CD4-positive, alpha-beta memory T cell (primary cell): Measurements from ENCODE around the gene HLA-F. TPM values are rescaled to one million over a fixed set of nuclear protein-coding genes. Genes with fewer than 3 reads are reported as not detected.
A peak's percentile ranks its signal among the peaks of the same experiment; 100 is the strongest.

Source experiments
- CTCF ChIA-PET: fragments of 350-600 bp; sonication (Branson Sonifier 250); formaldehyde crosslinking; loops from one replicate; lab custom pipeline; 2021; ENCODE audit warnings: inconsistent platforms; ENCODE audit not compliant: partially characterized antibody; lab: Charles Lee
- POLR2A ChIA-PET: fragments of 350-600 bp; sonication (Branson Sonifier 250); formaldehyde crosslinking; loops from one replicate; lab custom pipeline; 2021; ENCODE audit not compliant: partially characterized antibody; lab: Charles Lee
- DNase-seq, 5 donors: peaks; one replicate each; pipeline versions ENCODE4 v3.0.0 to v3.0.0-alpha.2; 2020 to 2022; ENCODE audit warnings: mixed read lengths in 1 of 5
- H3K27ac ChIP-seq: one replicate; pipeline ENCODE4 v1.7.0; 2013; ENCODE audit warnings: low read depth, low read length
- H3K27me3 ChIP-seq: 2 replicates; pipeline ENCODE4 v1.7.0; 2013; ENCODE audit warnings: mild to moderate bottlenecking, low read length, moderate library complexity; ENCODE audit not compliant: insufficient read depth
- H3K36me3 ChIP-seq: 2 replicates; pipeline ENCODE4 v1.7.0; 2013; ENCODE audit warnings: mild to moderate bottlenecking, low read length, moderate library complexity; ENCODE audit not compliant: insufficient read depth
- H3K4me1 ChIP-seq: 2 replicates; pipeline ENCODE4 v1.7.0; 2013; ENCODE audit warnings: mild to moderate bottlenecking, low read length, moderate library complexity; ENCODE audit not compliant: insufficient read depth
- H3K4me3 ChIP-seq, 2 donors: one replicate each; pipeline ENCODE4 v1.7.0; 2013; ENCODE audit warnings: low read length in 2 of 2, mild to moderate bottlenecking in 1 of 2
- H3K9me3 ChIP-seq, 2 donors: one replicate each; pipeline ENCODE4 v1.7.0; 2013; ENCODE audit warnings: low read length in 2 of 2, control low read depth in 1 of 2; ENCODE audit not compliant: control insufficient read depth in 1 of 2
- H3K27ac Mint-ChIP-seq, 7 donors: one replicate each; pipeline ENCODE4 v1.8.0; 2020 to 2021; ENCODE audit warnings: mixed read lengths in 7 of 7, mild to moderate bottlenecking in 6 of 7, inconsistent platforms in 3 of 7, moderate library complexity in 3 of 7
- H3K27me3 Mint-ChIP-seq, 2 donors: one replicate each; pipeline ENCODE4 v1.8.0; 2020 to 2021; ENCODE audit warnings: mixed read lengths in 2 of 2
- H3K36me3 Mint-ChIP-seq, 2 donors: one replicate each; pipeline ENCODE4 v1.8.0; 2020 to 2021; ENCODE audit warnings: mixed read lengths in 2 of 2, inconsistent platforms in 1 of 2, mild to moderate bottlenecking in 1 of 2
- H3K4me1 Mint-ChIP-seq, 4 donors: one replicate each; pipeline ENCODE4 v1.8.0; 2020 to 2021; ENCODE audit warnings: mixed read lengths in 4 of 4, mild to moderate bottlenecking in 1 of 4
- H3K4me3 Mint-ChIP-seq, 8 donors: one replicate each; pipeline ENCODE4 v1.8.0; 2020 to 2021; ENCODE audit warnings: mixed read lengths in 8 of 8, mild to moderate bottlenecking in 7 of 8, moderate library complexity in 6 of 8, inconsistent platforms in 3 of 8
- H3K9me3 Mint-ChIP-seq, 8 donors: one replicate each; pipeline ENCODE4 v1.8.0; 2020 to 2021; ENCODE audit warnings: mixed read lengths in 8 of 8, mild to moderate bottlenecking in 5 of 8, inconsistent platforms in 3 of 8, moderate library complexity in 1 of 8
- intact Hi-C: fragments of 100-400 bp; cut with micrococcal nuclease; formaldehyde crosslinking; loops from one replicate; pipeline ENCODE4 v1.15.1; 2023
- polyA plus RNA-seq, 2 donors: library from polyadenylated mRNA; unstranded; fragments of 300-500 nt; fragmentation: Illumina TruSeq; gene quantifications; one replicate each; pipeline ENCODE4 v1.2.3, GENCODE V29; 2021
- total RNA-seq, 2 experiments: library from RNA; stranded (reverse); gene quantifications; one replicate each; pipeline ENCODE4 v1.2.3, GENCODE V29; 2021

The HLA-F gene
- total and polyA plus RNA-seq, 4 experiments from 2014 or later, result 379 to 585 (median 495) TPM

GRCh38 chr6:29734046-29735018 is 11.1 kb downstream of the HLA-F start:
- peak overlapping the region in 2 of 7 donors; percentile 6 to 24 for H3K27ac Mint-ChIP-seq
- peaks cover 1 to 6% of the 10 kb centered on the region in 2 donors for H3K36me3 Mint-ChIP-seq
- CTCF ChIA-PET, result interaction anchor here (0.6 to 6.9 kb wide), 8 partner anchors 8 to 106 kb away, joined by 3 to 98 read pairs (median 7); no protein-coding TSS in a partner anchor
- Histone ChIP-seq H3K4me3 (no peak overlapping the region), H3K36me3 (no peaks in the 10 kb centered on the region), H3K9me3 (no peaks in the 10 kb centered on the region), H3K4me1 (peaks cover 11% of the 10 kb centered on the region), H3K27ac (no peak overlapping the region), H3K27me3 (no peaks in the 10 kb centered on the region)
- H3K27me3 Mint-ChIP-seq, result no peaks in the 10 kb centered on the region
- POLR2A ChIA-PET, result interaction anchor here (1.0 to 14.8 kb wide), 3 partner anchors 17 to 101 kb away, joined by 4 to 158 read pairs (median 99); no protein-coding TSS in a partner anchor
- DNase-seq, result no peak
- intact Hi-C loops, result no loop called here
- peaks cover 18 to 42% (median 28%) of the 10 kb centered on the region in 4 donors for H3K4me1 Mint-ChIP-seq
- H3K4me3 Mint-ChIP-seq, result peak overlapping the region in 1 of 8 donors; percentile 63
- peaks cover 0 to 3% (median 0%) of the 10 kb centered on the region in 8 donors for H3K9me3 Mint-ChIP-seq

GRCh38 chr6:29736563-29736962 is 13.3 kb downstream of the HLA-F start:
- DNase-seq, result no peak
- Mint-ChIP-seq H3K4me1 (peaks cover 5 to 24% (median 10%) of the 10 kb centered on the region in 4 donors), H3K27me3 (no peaks in the 10 kb centered on the region), H3K27ac (no peak overlapping the region), H3K36me3 (peaks cover 1 to 6% of the 10 kb centered on the region in 2 donors), H3K9me3 (peaks cover 0 to 3% (median 0%) of the 10 kb centered on the region in 8 donors), H3K4me3 (no peak overlapping the region)
- no peak overlapping the region for H3K4me3 ChIP-seq
- ChIA-PET CTCF (interaction anchor here (1.1 to 6.9 kb wide), 9 partner anchors 10 to 112 kb away, joined by 3 to 141 read pairs (median 13); partner anchors contain the start of gene HLA-F), POLR2A (interaction anchor here (1.3 to 14.8 kb wide), 5 partner anchors 9 to 58 kb away, joined by 3 to 158 read pairs (median 10); no protein-coding TSS in a partner anchor)
- no peaks in the 10 kb centered on the region for H3K9me3 ChIP-seq
- no peaks in the 10 kb centered on the region for H3K36me3 ChIP-seq
- intact Hi-C loops, result no loop called here
- no peak overlapping the region for H3K27ac ChIP-seq
- H3K27me3 ChIP-seq, result no peaks in the 10 kb centered on the region
- H3K4me1 ChIP-seq, result peaks cover 3% of the 10 kb centered on the region

GRCh38 chr6:29737707-29738630 is 14.7 kb downstream of the HLA-F start:
- Mint-ChIP-seq H3K36me3 (peaks cover 1 to 6% of the 10 kb centered on the region in 2 donors), H3K4me1 (peaks cover 5 to 18% (median 8%) of the 10 kb centered on the region in 4 donors), H3K27ac (peak overlapping the region in 1 of 7 donors; percentile 2), H3K9me3 (peaks cover 0 to 3% (median 0%) of the 10 kb centered on the region in 8 donors), H3K4me3 (no peak overlapping the region), H3K27me3 (no peaks in the 10 kb centered on the region)
- Histone ChIP-seq H3K9me3 (no peaks in the 10 kb centered on the region), H3K4me3 (no peak overlapping the region), H3K27me3 (no peaks in the 10 kb centered on the region), H3K36me3 (no peaks in the 10 kb centered on the region), H3K27ac (no peak overlapping the region), H3K4me1 (peaks cover 3% of the 10 kb centered on the region)
- DNase-seq, result peak; percentile 68 to 78 (median 72)
- intact Hi-C loops, result loop anchor here (1.0 kb wide), 4 partner anchors 15 to 97 kb away; no protein-coding TSS in a partner anchor
- CTCF ChIA-PET, result interaction anchor here (0.6 to 6.9 kb wide), 25 partner anchors 9 to 110 kb away, joined by 3 to 141 read pairs (median 5); partner anchors contain the start of gene HLA-F
- POLR2A ChIA-PET, result interaction anchor here (1.6 to 14.8 kb wide), 5 partner anchors 10 to 29 kb away, joined by 8 to 158 read pairs (median 10); no protein-coding TSS in a partner anchor

- no peak for DNase-seq
- H3K4me1 ChIP-seq, result peaks cover 3% of the 10 kb centered on the region
- no peaks in the 10 kb centered on the region for H3K9me3 ChIP-seq
- H3K36me3 ChIP-seq, result no peaks in the 10 kb centered on the region
- H3K9me3 Mint-ChIP-seq, result peaks cover 0 to 3% (median 0%) of the 10 kb centered on the region in 8 donors
- H3K27me3 Mint-ChIP-seq, result no peaks in the 10 kb centered on the region
- intact Hi-C loops, result no loop called here
- peaks cover 5 to 14% (median 7%) of the 10 kb centered on the region in 4 donors for H3K4me1 Mint-ChIP-seq
- H3K27me3 ChIP-seq, result no peaks in the 10 kb centered on the region
- H3K4me3 ChIP-seq, result no peak overlapping the region
- H3K27ac ChIP-seq, result no peak overlapping the region
- ChIA-PET CTCF (interaction anchor here (0.6 to 6.9 kb wide), 10 partner anchors 12 to 275 kb away, joined by 3 to 141 read pairs (median 5); no protein-coding TSS in a partner anchor), POLR2A (interaction anchor here (1.0 to 14.8 kb wide), 4 partner anchors 10 to 30 kb away, joined by 3 to 158 read pairs (median 53); no protein-coding TSS in a partner anchor)
- no peak overlapping the region for H3K4me3 Mint-ChIP-seq
- peaks cover 1 to 6% of the 10 kb centered on the region in 2 donors for H3K36me3 Mint-ChIP-seq
- H3K27ac Mint-ChIP-seq, result no peak overlapping the region
Measured at GRCh38 chr6:29739136-29739881, 16.1 kb downstream of the HLA-F start.

- Mint-ChIP-seq H3K36me3 (peaks cover 2 to 6% of the 10 kb centered on the region in 2 donors), H3K9me3 (peaks cover 0 to 3% (median 0%) of the 10 kb centered on the region in 8 donors), H3K4me3 (no peak overlapping the region), H3K27me3 (no peaks in the 10 kb centered on the region), H3K27ac (peak overlapping the region in 1 of 7 donors; percentile 90), H3K4me1 (peaks cover under 1 to 10% (median 2%) of the 10 kb centered on the region in 4 donors)
- ChIA-PET CTCF (interaction anchor here (2.1 to 6.8 kb wide), 2 partner anchors 12 to 95 kb away, joined by 10 to 141 read pairs; no protein-coding TSS in a partner anchor), POLR2A (interaction anchor here (1.0 to 1.4 kb wide), 2 partner anchors 9 to 11 kb away, joined by 3 to 7 read pairs; no protein-coding TSS in a partner anchor)
- Histone ChIP-seq H3K27me3 (no peaks in the 10 kb centered on the region), H3K36me3 (no peaks in the 10 kb centered on the region), H3K4me1 (peaks cover 3% of the 10 kb centered on the region), H3K27ac (no peak overlapping the region), H3K9me3 (no peaks in the 10 kb centered on the region), H3K4me3 (no peak overlapping the region)
- intact Hi-C loops, result no loop called here
- DNase-seq, result no peak
Measured at GRCh38 chr6:29739882-29740261, 16.6 kb downstream of the HLA-F start.

- H3K36me3 ChIP-seq, result no peaks in the 10 kb centered on the region
- POLR2A ChIA-PET, result interaction anchor here (1.2 kb wide), 1 partner anchor 14 kb away, joined by 3 read pairs; no protein-coding TSS in a partner anchor
- H3K27ac ChIP-seq, result no peak overlapping the region
- Mint-ChIP-seq H3K4me3 (no peak overlapping the region), H3K4me1 (peaks cover 3 to 19% (median 6%) of the 10 kb centered on the region in 4 donors), H3K9me3 (no peaks in the 10 kb centered on the region), H3K27me3 (no peaks in the 10 kb centered on the region), H3K36me3 (peaks cover 4 to 6% of the 10 kb centered on the region in 2 donors), H3K27ac (peak overlapping the region in 2 of 7 donors; percentile 5 to 64)
- no peaks in the 10 kb centered on the region for H3K9me3 ChIP-seq
- H3K4me3 ChIP-seq, result no peak overlapping the region
- no peak for DNase-seq
- intact Hi-C loops, result no loop called here
- H3K4me1 ChIP-seq, result peaks cover 3% of the 10 kb centered on the region
- no peaks in the 10 kb centered on the region for H3K27me3 ChIP-seq
- CTCF ChIA-PET, result interaction anchor here (2.1 to 6.8 kb wide), 2 partner anchors 10 to 93 kb away, joined by 10 to 141 read pairs; no protein-coding TSS in a partner anchor
Measured at GRCh38 chr6:29741592-29741991, 18.4 kb downstream of the HLA-F start.
